H1 (cell line): ENCODE results near the gene HACD2. TPM values are rescaled to one million over a fixed set of nuclear protein-coding genes. Genes with fewer than 3 reads are reported as not detected.

Experiments used
- CTCF ChIA-PET: fragments of 300-600 bp; sonication (Branson Sonifier 250); formaldehyde crosslinking; loops from one replicate; lab custom pipeline; 2021; ENCODE audit not compliant: partially characterized antibody; lab: Charles Lee
- POLR2A ChIA-PET: fragments of 300-600 bp; sonication (Branson Sonifier 250); formaldehyde crosslinking; loops from one replicate; lab custom pipeline; 2021; ENCODE audit warnings: inconsistent platforms; ENCODE audit not compliant: partially characterized antibody; lab: Charles Lee
- DNase-seq, 2 experiments: peaks; one replicate each; pipeline versions ENCODE4 v3.0.0 to v3.0.0-alpha.2; 2010 to 2022; ENCODE audit warnings: low spot score in 2 of 2, low read depth in 1 of 2, mixed read lengths in 1 of 2
- FAIRE-seq: peaks from 2 replicates; lab custom pipeline; 2011; peaks lifted over from hg19 to GRCh38; lab: Jason Lieb, UNC
- H2AFZ ChIP-seq: 2 replicates; pipeline ENCODE4 v1.8.1; 2012; ENCODE audit warnings: low read length, inconsistent platforms
- H2AK5ac ChIP-seq: 2 replicates; pipeline ENCODE4 v1.6.1; 2013; ENCODE audit warnings: low read depth, low read length
- H2BK120ac ChIP-seq: replicated peaks from 2 replicates; pipeline ENCODE3; 2013; ENCODE audit warnings: low read depth, low read length, inconsistent platforms
- H2BK12ac ChIP-seq: 2 replicates; pipeline ENCODE4 v1.6.1; 2013; ENCODE audit warnings: low read depth, low read length
- H2BK15ac ChIP-seq: 2 replicates; pipeline ENCODE4 v1.6.1; 2013; ENCODE audit warnings: low read length
- H2BK20ac ChIP-seq: 2 replicates; pipeline ENCODE4 v1.6.1; 2013; ENCODE audit warnings: low read length
- H2BK5ac ChIP-seq: 2 replicates; pipeline ENCODE4 v1.6.1; 2013; ENCODE audit warnings: low read depth, low read length
- H3K14ac ChIP-seq: 2 replicates; pipeline ENCODE4 v1.6.1; 2013; ENCODE audit warnings: inconsistent platforms; ENCODE audit not compliant: insufficient read length
- H3K18ac ChIP-seq: 2 replicates; pipeline ENCODE4 v1.6.1; 2013; ENCODE audit warnings: low read length; ENCODE audit errors: extremely low read depth
- H3K23ac ChIP-seq: 2 replicates; pipeline ENCODE4 v1.6.1; 2013; ENCODE audit warnings: inconsistent platforms; ENCODE audit not compliant: insufficient read length
- H3K23me2 ChIP-seq: 2 replicates; pipeline ENCODE4 v1.6.1; 2013; ENCODE audit warnings: low read depth, low read length
- H3K27ac ChIP-seq: 2 replicates; pipeline ENCODE4 v1.6.1; 2011; ENCODE audit warnings: low read depth, low read length, inconsistent platforms
- H3K27me3 ChIP-seq, 4 experiments: replicated peaks in 1 of 4; 1 replicate in 1 of 4; 2 replicates in 3 of 4; pipeline versions ENCODE4 v1.6.1 to v1.8.1; 2011 to 2013; ENCODE audit warnings: low read length in 3 of 4, mild to moderate bottlenecking in 3 of 4, inconsistent platforms in 2 of 4, mixed read lengths in 2 of 4, moderate library complexity in 1 of 4; ENCODE audit not compliant: control insufficient read depth in 3 of 4, insufficient read depth in 3 of 4; ENCODE audit errors: extremely low read depth in 1 of 4
- H3K36me3 ChIP-seq, 4 experiments: 2 replicates each; pipeline versions ENCODE4 v1.6.1 to v1.8.1; 2011 to 2013; ENCODE audit warnings: mild to moderate bottlenecking in 4 of 4, low read length in 3 of 4, moderate library complexity in 2 of 4, control low read depth in 1 of 4, inconsistent platforms in 1 of 4; ENCODE audit not compliant: insufficient read depth in 4 of 4, control insufficient read depth in 2 of 4
- H3K4ac ChIP-seq: replicated peaks from 2 replicates; pipeline ENCODE3; 2013; ENCODE audit warnings: low read length, low read depth, mixed read lengths, inconsistent platforms; ENCODE audit not compliant: insufficient read length
- H3K4me1 ChIP-seq, 4 experiments: replicated peaks in 1 of 4; 1 replicate in 1 of 4; 2 replicates in 3 of 4; pipeline versions ENCODE4 v1.6.1 to v1.8.1; 2011 to 2013; ENCODE audit warnings: low read length in 3 of 4, inconsistent platforms in 2 of 4, mixed read lengths in 1 of 4; ENCODE audit not compliant: insufficient read depth in 4 of 4, control insufficient read depth in 3 of 4
- H3K4me2 ChIP-seq, 2 experiments: 2 replicates each; pipeline versions ENCODE4 v1.6.1 to v1.8.1; 2011 to 2013; ENCODE audit warnings: low read depth in 2 of 2, low read length in 2 of 2, control low read depth in 1 of 2, inconsistent platforms in 1 of 2, mild to moderate bottlenecking in 1 of 2; ENCODE audit not compliant: insufficient read depth in 1 of 2
- H3K4me3 ChIP-seq, 4 experiments: fragments of 200-600, 300-600 bp in 1 of 4; sonication (generic), shearing (Covaris generic), sonication (Bioruptor Twin) in 1 of 4; 2 replicates each; pipeline versions ENCODE4 v1.5.1 to v1.8.1; 2011 to 2016; ENCODE audit warnings: low read length in 4 of 4, low read depth in 3 of 4, control low read depth in 2 of 4, inconsistent platforms in 2 of 4, mild to moderate bottlenecking in 2 of 4, mixed read lengths in 1 of 4, moderate library complexity in 1 of 4; ENCODE audit not compliant: insufficient read depth in 2 of 4; ENCODE audit errors: extremely low read depth in 1 of 4
- H3K56ac ChIP-seq: replicated peaks from 2 replicates; pipeline ENCODE3; 2013; ENCODE audit warnings: low read depth, mild to moderate bottlenecking, mixed read lengths, low read length, inconsistent platforms; ENCODE audit not compliant: insufficient read length
- H3K79me1 ChIP-seq: 2 replicates; pipeline ENCODE4 v1.6.1; 2013; ENCODE audit warnings: low read depth, low read length, control low read depth
- H3K79me2 ChIP-seq, 2 experiments: 2 replicates each; pipeline versions ENCODE4 v1.6.1 to v1.8.1; 2012 to 2013; ENCODE audit warnings: low read length in 2 of 2, mild to moderate bottlenecking in 2 of 2, inconsistent platforms in 1 of 2; ENCODE audit not compliant: insufficient read depth in 2 of 2, control insufficient read depth in 1 of 2
- H3K9ac ChIP-seq, 4 experiments: replicated peaks in 1 of 4; 1 replicate in 1 of 4; 2 replicates in 3 of 4; pipeline versions ENCODE4 v1.6.1 to v1.8.1; 2011 to 2013; ENCODE audit warnings: low read depth in 3 of 4, low read length in 3 of 4, control low read depth in 2 of 4, mild to moderate bottlenecking in 2 of 4, moderate library complexity in 2 of 4, inconsistent platforms in 1 of 4; ENCODE audit errors: extremely low read depth in 1 of 4
- H3K9me3 ChIP-seq, 2 experiments: 2 replicates each; pipeline versions ENCODE4 v1.6.1 to v1.8.1; 2012 to 2013; ENCODE audit warnings: mild to moderate bottlenecking in 2 of 2, moderate library complexity in 2 of 2, control low read depth in 1 of 2, inconsistent platforms in 1 of 2, low read depth in 1 of 2, low read length in 1 of 2, mixed read lengths in 1 of 2; ENCODE audit not compliant: insufficient read depth in 2 of 2
- H4K20me1 ChIP-seq, 2 experiments: replicated peaks in 1 of 2; 2 replicates each; pipeline versions ENCODE3 to v1.8.1; 2011 to 2013; ENCODE audit warnings: inconsistent platforms in 2 of 2, low read length in 2 of 2, mild to moderate bottlenecking in 1 of 2; ENCODE audit not compliant: insufficient read depth in 2 of 2, control insufficient read depth in 1 of 2
- H4K5ac ChIP-seq: 2 replicates; pipeline ENCODE4 v1.6.1; 2013; ENCODE audit warnings: low read length, low read depth, mixed read lengths, inconsistent platforms; ENCODE audit not compliant: insufficient read length
- H4K8ac ChIP-seq: 2 replicates; pipeline ENCODE4 v1.8.0; 2013; ENCODE audit warnings: mild to moderate bottlenecking, moderate library complexity, low read length, inconsistent platforms; ENCODE audit not compliant: insufficient read depth; ENCODE audit errors: extremely low read depth
- H4K91ac ChIP-seq: replicated peaks from 2 replicates; pipeline ENCODE3; 2013; ENCODE audit warnings: low read length, mixed read lengths, inconsistent platforms; ENCODE audit not compliant: insufficient read length
- JUND ChIP-seq: IDR thresholded peaks from 2 replicates; pipeline ENCODE4 v1.6.1; 2011; ENCODE audit warnings: mild to moderate bottlenecking, improper control_type of control experiment, low read length
- WGBS, 2 experiments: shearing (Covaris generic) in 1 of 2; methylation state at CpG; one replicate each; pipeline versions ENCODE4 v1.1.6 to v1.1.7; 2013 to 2015; ENCODE audit warnings: low lambda C conversion rate in 2 of 2, mixed read lengths in 2 of 2, inconsistent platforms in 1 of 2, low coverage in 1 of 2, missing lambda C conversion rate in 1 of 2; ENCODE audit not compliant: insufficient replicate concordance in 2 of 2, insufficient coverage in 1 of 2, insufficient read length in 1 of 2; ENCODE audit errors: extremely low coverage in 1 of 2, missing lambda C conversion rate in 1 of 2; 5-methylcytosine and 5-hydroxymethylcytosine counted together
- polyA plus RNA-seq, 7 experiments: library from polyadenylated mRNA; depleted of rRNA in 3 of 7; stranded (reverse) in 5 of 7; unstranded in 2 of 7; fragments of >200 nt in 5 of 7; fragments of 200-250 nt in 2 of 7; gene quantifications; 1 replicate in 5 of 7; 2 replicates in 1 of 7; 4 replicates in 1 of 7; pipeline versions ENCODE4 v1.2.1 to v1.2.3, GENCODE V29; 2011 to 2013; ENCODE audit warnings: missing spikeins in 2 of 7, mixed read lengths in 2 of 7
- total RNA-seq: library from RNA; stranded (reverse); fragmentation: NEBNext Ultra II Directional; extraction: Animal tissue kit (Norgen Biotek cat#: 25700); gene quantifications from 2 replicates; pipeline ENCODE4 v1.2.1, GENCODE V29; 2021

Gene HACD2
- total and polyA plus RNA-seq, 2 of the 8 experiments (the other 6 are each of a cell fraction or from before 2014, with no cell fraction given) = 24.9 to 31.2 TPM

GRCh38 chr3:123464211-123464610 is 120.6 kb downstream of the HACD2 start:
- no peak for TF ChIP-seq JUND
- Histone ChIP-seq H3K23me2 (no peaks in the 10 kb centered on the region), H4K8ac (no peak overlapping the region), H3K9me3 (no peaks in the 10 kb centered on the region), H3K4me3 (no peak overlapping the region), H2BK5ac (no peak overlapping the region), H3K36me3 (no peaks in the 10 kb centered on the region), H4K20me1 (no peaks in the 10 kb centered on the region), H2BK120ac (no peak overlapping the region), H3K14ac (no peak overlapping the region), H2BK20ac (no peak overlapping the region), H4K5ac (no peak overlapping the region), H3K4me2 (no peak overlapping the region), H2AFZ (no peak overlapping the region), H3K4me1 (peaks cover 0 to 3% (median 0%) of the 10 kb centered on the region in 4 experiments; a peak in 2 of 7 replicates), H3K27ac (no peak overlapping the region), H3K23ac (no peak overlapping the region), H3K56ac (no peak overlapping the region), H4K91ac (no peak overlapping the region), H3K4ac (no peak overlapping the region), H2AK5ac (no peak overlapping the region), H3K27me3 (no peaks in the 10 kb centered on the region), H2BK15ac (no peak overlapping the region), H2BK12ac (no peak overlapping the region), H3K79me1 (no peaks in the 10 kb centered on the region), H3K79me2 (no peaks in the 10 kb centered on the region), H3K18ac (no peak overlapping the region), H3K9ac (no peak overlapping the region)
- DNase-seq (no peak), FAIRE-seq (no peak)
- WGBS, 2 experiments = 89% methylated on average over 7 of the region's 7 CpGs; no CpG with 5 or more reads in 1 of the 2 experiments
- ChIA-PET POLR2A (interaction anchor here (0.7 kb wide), 1 partner anchor 92 kb away, joined by 3 read pairs; no protein-coding TSS in a partner anchor), CTCF (interaction anchor here (1.0 to 1.6 kb wide), 5 partner anchors 13 to 178 kb away, joined by 3 to 5 read pairs (median 4); no protein-coding TSS in a partner anchor)
